Measurements from ENCODE around the gene BCR.

Gene BCR

DNA sequence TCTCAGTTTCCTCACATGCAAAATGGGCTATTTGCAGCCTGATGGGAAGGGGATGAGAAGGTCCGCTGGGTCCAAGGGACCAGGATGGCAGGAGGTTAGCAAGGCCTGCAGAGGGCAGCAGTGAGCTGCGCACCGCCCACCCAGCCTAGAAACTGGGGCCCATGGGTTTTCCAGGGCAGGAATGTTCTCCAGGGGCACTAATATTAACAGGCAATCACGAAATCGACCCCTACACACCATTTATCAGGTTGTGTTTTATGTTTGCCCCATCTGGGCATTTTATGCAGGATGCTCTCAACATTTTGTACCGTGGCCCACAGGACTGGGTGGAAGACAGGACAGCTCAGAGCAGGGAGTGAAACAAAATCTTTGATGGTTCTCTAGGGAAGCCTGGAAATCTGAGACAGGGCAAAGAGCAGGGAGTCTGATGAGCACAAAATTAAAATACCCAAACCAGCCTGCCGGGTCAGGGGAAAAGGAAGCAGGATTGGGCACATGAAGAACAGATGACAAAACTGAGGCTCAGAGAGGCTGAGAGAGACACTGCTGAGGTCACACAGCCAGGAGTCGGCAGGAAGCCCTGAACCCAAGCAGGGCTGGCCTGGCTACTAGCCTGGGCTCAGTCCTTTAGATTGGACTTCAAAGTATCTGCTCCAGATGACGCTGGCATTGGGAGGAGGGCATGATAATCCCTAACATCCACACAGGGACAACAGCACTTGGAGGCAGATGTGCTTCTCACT lies 1.6 kb upstream of the BCR start:
- peak; percentile 52 for DNase-seq

GRCh38 chr22:23179381-23180299 lies 669 bp upstream of the BCR start:
- DNase-seq = no peak

DNA sequence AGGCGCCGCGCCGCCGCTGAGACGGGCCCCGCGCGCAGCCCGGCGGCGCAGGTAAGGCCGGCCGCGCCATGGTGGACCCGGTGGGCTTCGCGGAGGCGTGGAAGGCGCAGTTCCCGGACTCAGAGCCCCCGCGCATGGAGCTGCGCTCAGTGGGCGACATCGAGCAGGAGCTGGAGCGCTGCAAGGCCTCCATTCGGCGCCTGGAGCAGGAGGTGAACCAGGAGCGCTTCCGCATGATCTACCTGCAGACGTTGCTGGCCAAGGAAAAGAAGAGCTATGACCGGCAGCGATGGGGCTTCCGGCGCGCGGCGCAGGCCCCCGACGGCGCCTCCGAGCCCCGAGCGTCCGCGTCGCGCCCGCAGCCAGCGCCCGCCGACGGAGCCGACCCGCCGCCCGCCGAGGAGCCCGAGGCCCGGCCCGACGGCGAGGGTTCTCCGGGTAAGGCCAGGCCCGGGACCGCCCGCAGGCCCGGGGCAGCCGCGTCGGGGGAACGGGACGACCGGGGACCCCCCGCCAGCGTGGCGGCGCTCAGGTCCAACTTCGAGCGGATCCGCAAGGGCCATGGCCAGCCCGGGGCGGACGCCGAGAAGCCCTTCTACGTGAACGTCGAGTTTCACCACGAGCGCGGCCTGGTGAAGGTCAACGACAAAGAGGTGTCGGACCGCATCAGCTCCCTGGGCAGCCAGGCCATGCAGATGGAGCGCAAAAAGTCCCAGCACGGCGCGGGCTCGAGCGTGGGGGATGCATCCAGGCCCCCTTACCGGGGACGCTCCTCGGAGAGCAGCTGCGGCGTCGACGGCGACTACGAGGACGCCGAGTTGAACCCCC lies 798 bp downstream of the BCR start:
- peak; percentile 19 for DNase-seq

DNA sequence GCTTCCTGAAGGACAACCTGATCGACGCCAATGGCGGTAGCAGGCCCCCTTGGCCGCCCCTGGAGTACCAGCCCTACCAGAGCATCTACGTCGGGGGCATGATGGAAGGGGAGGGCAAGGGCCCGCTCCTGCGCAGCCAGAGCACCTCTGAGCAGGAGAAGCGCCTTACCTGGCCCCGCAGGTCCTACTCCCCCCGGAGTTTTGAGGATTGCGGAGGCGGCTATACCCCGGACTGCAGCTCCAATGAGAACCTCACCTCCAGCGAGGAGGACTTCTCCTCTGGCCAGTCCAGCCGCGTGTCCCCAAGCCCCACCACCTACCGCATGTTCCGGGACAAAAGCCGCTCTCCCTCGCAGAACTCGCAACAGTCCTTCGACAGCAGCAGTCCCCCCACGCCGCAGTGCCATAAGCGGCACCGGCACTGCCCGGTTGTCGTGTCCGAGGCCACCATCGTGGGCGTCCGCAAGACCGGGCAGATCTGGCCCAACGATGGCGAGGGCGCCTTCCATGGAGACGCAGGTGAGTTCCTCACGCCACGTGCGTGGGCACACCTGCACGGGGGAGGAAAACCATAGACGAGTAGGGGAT lies 1.5 kb downstream of the BCR start:
- DNase-seq = no peak

GRCh38 chr22:23182309-23183060 lies 2.2 kb downstream of the BCR start:
- DNase-seq = peak; percentile 59

GRCh38 chr22:23183061-23183698 lies 2.9 kb downstream of the BCR start:
- DNase-seq = peak; percentile 31

DNA sequence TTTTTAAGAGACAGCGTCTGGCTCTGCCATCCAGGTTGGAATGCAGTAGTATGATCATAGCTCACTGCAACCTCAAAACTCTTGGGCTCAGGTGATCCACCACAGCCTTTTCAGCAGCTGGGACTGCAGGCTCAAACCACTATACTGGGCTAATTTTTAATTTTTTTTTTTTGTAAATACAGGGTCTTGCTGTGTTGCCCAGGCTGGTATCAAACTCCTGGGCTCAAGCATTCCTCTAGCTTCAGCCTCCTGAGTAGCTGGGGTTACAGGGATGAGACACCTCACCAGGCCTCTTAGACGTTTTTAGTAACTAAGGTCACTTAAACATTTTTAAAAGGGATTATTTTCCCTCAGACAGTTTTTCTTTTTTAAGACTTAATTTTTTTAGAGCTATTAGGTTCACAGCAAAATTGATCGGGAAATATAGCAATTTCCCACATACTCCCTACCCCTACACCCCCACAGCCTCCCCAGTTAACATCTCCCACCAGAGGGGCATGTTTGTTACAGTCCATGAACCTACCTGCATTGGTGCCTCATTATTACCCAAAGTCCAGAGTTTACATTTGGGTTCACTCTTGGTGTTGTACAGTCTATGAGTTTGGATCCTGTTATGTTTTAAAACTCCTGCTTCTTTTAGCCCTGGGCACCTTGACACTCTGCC lies 3.9 kb downstream of the BCR start:
- DNase-seq = no peak

DNA sequence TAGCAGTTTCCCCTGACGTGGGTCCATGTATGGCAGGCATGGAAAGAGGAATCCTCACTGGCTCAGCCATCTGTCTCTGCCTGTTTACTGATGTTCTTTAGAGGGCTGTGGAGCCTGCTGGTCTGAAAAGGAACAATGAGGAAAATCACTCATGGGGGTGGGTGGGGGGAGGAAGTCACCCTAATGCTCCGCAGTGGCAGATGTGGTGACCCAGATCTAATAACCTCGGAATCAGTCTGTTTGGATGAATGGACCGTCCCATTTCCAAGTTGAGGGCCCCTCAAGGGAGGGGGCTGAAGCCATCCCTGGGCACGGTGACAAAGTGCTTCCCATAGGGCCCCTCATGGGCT lies 4.4 kb downstream of the BCR start:
- peak; percentile 22 for DNase-seq

DNA sequence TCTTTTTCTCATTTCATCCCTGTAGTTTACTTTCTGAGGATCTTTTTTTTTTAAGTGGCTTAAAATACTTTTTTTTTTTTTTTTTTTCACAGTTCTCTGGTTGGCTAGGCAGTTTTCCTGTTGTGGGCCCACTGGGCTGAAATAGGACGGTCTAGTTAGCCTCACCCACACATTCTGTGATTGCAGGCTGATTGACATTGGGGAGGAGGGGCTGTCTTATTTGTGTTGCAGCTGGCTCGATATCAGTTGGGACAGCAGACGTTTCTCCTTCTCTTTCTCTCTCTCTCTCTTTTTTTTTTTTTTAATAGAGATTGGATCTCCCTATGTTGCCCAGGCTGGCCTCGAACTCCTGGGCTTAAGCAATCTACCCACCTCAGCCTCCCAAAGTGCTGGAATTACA lies 6.9 kb downstream of the BCR start:
- no peak for DNase-seq

- no peak for DNase-seq
Measured at GRCh38 chr22:23187871-23188700, 7.8 kb downstream of the BCR start.

DNA sequence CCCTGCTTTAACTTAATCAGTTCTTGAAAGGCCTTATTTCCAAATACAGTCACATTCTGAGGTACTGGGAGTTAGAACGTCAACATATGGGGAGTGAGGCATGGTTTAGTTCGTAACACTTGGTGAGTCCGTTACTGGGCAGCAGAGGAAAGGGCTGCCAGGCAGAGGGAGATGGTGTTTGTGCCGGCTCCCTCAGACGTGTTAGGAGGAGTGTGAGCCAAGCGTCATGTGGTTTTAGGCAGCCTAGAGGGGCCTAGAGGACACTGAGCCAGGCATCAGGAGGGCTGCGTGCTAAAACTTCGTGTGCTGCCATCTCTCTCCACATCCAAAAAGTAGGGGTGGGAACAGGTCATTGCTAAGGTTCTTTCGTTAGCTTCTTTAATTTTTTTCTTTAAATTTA lies 10.2 kb downstream of the BCR start:
- DNase-seq = no peak

GRCh38 chr22:23192133-23192532 lies 11.8 kb downstream of the BCR start:
- peak; percentile 74 for DNase-seq

DNA sequence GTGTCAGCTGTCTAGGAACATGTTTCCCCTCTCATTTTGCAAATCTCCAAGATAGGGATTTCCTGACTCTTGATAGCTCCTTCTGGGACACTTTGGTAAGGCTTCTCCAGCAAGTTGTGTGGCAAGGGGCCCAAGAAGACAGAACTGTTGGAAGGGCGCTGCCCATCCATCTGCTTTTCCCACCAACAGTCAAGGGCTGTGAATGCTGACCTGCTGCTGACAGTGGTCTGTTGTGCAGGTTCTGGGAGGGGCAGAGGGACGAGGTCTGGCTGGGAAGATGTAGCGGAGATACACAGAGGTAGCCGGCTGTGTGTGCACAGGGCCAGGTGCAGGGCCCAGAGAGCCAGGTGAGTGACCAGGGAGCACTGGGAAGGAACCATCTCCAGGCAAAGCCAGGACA lies 12.2 kb downstream of the BCR start:
- DNase-seq = no peak

DNA sequence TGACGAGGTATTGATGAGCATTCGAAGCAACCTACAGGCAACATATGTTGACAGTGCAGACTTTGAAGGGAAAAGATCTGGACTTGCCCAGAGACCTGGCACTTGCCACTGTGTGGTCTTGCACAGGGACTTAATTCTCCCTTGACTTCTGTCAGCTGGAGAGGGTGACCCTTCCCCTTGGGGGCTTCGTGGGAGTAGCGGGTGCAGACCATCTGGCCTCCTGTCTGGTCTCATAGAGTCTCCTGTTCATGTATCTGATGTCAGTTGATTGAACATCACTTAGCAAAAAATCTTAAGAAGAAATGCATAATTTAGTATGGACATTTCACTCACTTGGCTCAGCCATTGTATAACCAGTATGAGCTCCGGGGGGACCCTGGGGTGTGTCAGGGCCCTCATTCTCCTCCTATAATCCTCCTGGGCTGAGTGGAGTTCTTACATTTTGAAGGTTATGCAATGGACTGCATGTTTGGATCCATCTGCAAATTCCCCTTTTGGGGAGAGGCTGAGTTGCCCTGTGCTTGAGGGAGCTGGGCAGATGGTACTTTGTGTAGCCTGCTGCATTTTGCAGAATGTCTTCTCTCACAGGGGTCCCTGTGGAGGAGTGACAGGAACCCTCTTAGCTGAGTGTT lies 13.0 kb downstream of the BCR start:
- DNase-seq = no peak

DNA sequence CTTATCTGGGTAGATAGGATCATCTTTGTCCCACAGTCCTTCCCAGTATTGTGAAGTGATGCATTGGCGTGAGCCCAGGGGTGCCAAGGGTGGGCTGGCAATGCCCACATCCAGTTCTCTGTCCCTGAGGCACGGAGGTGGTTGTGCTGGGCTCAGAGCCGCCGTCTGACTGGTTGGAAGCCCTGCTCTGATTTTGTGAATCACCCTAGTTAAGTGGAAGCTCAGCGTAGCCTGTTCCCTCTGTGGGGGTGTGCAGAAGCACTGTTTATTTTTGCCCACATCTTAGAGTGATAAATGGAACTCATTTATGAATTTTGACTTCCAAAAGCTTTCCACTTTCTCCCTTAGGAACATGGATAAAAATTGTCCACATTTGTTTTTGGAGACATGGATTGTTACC lies 13.6 kb downstream of the BCR start:
- no peak for DNase-seq

GRCh38 chr22:23196165-23196564 lies 15.9 kb downstream of the BCR start:
- DNase-seq = no peak

GRCh38 chr22:23197836-23198235 lies 17.5 kb downstream of the BCR start:
- DNase-seq = no peak

DNA sequence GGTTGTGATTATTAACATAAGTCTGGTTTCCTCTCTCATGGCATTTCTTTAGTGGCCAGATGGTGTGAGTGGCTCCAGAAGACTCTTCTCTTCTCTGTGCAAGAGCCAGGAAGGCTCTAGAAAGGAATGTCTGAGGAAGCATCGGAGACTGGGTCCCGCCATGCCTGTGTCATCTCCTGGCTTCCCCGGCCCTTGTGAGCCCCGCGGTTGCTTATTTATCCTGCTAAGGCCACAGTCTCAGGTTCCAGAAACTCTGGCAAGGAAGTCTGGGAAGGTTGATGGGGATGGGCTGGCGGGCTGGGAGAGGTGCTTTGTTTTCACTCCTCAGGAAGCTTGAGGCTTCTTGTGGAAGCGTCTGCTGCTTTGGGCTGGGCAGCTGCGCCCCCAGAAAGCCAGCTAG lies 18.9 kb downstream of the BCR start:
- no peak for DNase-seq

- DNase-seq = no peak
Measured at GRCh38 chr22:23200898-23201297, 20.6 kb downstream of the BCR start.
